NB4 (cell line): ENCODE measurements around the gene CHAT.

Source experiments
- DNase-seq: peaks from one replicate; pipeline ENCODE4 v3.0.0; 2010; ENCODE audit warnings: low read depth
- H3K4me3 ChIP-seq: one replicate; pipeline ENCODE4 v1.5.1; 2011; ENCODE audit warnings: mild to moderate bottlenecking, low read depth, low read length, moderate library complexity
- MYC ChIP-seq: IDR thresholded peaks from 2 replicates; pipeline ENCODE4 v1.6.1; 2011; ENCODE audit warnings: low read depth, low read length
- POLR2A ChIP-seq: IDR thresholded peaks from 2 replicates; pipeline ENCODE4 v1.6.1; 2011; ENCODE audit warnings: mild to moderate bottlenecking; ENCODE audit not compliant: insufficient read length; ENCODE audit errors: extremely low read depth
- TF ChIP-seq, protein P1 (sequence below): IDR thresholded peaks from one replicate; pipeline ENCODE4 v1.5.1; 2012; ENCODE audit warnings: low read depth, low read length
- TF ChIP-seq, protein P2 (sequence below): IDR thresholded peaks from 2 replicates; pipeline ENCODE4 v1.6.1; 2011; ENCODE audit warnings: low read depth, low read length

Gene CHAT

DNA sequence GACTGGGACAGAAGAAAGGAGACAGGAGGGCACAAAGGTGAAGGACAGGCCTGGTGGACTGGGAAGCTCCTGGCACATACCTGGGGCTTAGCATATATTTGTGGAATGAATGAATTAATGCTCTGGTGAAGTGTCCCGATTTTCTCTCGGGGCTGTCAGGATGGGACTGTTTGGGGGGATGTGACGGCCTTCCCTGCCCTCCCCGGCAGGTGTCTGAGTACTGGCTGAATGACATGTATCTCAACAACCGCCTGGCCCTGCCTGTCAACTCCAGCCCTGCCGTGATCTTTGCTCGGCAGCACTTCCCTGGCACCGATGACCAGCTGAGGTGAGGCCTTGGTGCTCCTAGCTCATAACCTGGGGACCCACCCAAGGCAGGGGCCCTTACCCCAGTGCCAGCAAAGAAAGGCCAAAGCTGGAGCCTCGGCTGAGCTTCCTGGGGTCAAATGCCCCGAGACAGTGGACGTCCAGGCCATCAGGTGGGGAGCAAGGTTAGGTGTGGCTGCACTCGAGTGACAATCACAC, 6.5 kb downstream of the CHAT start:
- H3K4me3 ChIP-seq: no peak overlapping the region
- TF ChIP-seq, protein P1, sequence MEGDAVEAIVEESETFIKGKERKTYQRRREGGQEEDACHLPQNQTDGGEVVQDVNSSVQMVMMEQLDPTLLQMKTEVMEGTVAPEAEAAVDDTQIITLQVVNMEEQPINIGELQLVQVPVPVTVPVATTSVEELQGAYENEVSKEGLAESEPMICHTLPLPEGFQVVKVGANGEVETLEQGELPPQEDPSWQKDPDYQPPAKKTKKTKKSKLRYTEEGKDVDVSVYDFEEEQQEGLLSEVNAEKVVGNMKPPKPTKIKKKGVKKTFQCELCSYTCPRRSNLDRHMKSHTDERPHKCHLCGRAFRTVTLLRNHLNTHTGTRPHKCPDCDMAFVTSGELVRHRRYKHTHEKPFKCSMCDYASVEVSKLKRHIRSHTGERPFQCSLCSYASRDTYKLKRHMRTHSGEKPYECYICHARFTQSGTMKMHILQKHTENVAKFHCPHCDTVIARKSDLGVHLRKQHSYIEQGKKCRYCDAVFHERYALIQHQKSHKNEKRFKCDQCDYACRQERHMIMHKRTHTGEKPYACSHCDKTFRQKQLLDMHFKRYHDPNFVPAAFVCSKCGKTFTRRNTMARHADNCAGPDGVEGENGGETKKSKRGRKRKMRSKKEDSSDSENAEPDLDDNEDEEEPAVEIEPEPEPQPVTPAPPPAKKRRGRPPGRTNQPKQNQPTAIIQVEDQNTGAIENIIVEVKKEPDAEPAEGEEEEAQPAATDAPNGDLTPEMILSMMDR: no peak
- DNase-seq: no peak

DNA sequence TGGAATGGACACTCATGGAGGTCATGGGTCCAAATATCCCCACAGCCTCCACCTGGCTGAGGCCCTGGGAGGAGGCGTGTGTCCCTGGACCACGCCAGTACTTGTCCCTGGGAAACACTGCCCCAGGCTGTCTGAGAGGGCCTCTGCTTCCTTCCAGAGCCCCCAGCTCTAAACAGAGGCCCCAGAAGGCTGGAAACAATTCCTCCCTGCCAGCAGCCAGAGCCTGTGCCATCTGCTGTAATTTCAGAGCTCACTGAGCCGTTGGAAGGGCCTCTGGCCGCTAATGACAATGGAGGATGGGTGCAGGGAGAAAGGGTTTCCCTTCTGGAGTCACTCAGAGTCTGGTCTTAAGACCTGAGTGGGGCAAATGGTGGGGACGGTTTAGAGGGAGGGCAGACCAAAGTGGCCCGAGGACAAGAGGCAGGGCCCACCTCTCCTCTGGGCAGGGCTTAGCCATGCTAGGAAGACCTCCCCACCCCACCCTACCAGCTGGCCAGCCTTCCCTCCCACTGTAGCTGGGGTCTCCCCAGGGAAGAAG, 7.1 kb downstream of the CHAT start:
- no peak for DNase-seq
- H3K4me3 ChIP-seq: no peak overlapping the region
- TF ChIP-seq, protein P1: no peak
- TF ChIP-seq, protein P2, sequence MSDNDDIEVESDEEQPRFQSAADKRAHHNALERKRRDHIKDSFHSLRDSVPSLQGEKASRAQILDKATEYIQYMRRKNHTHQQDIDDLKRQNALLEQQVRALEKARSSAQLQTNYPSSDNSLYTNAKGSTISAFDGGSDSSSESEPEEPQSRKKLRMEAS: no peak
- TF ChIP-seq POLR2A (no peak), MYC (no peak)

DNA sequence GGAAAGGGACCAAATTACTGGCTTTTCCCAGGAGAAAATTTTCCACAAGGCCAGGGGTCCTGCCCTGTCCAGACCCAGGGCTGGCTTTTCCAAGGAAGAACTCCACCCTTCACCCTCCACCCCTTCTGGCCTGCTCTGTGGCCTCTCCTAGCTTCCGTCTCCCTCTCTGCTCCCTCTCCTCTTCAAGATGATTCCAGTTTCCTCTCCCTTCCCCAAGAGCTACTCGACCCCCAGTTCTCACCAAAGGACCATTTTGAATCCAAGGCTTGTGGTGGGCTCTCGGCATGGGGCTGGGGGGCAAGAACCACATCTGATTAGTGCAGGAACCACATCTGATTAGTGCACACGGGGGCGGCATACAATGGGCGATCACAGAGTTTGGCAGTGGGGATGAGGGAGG, 7.7 kb downstream of the CHAT start:
- H3K4me3 ChIP-seq: no peak overlapping the region
- no peak for DNase-seq
- TF ChIP-seq, protein P1: no peak
- TF ChIP-seq, protein P2: no peak

DNA sequence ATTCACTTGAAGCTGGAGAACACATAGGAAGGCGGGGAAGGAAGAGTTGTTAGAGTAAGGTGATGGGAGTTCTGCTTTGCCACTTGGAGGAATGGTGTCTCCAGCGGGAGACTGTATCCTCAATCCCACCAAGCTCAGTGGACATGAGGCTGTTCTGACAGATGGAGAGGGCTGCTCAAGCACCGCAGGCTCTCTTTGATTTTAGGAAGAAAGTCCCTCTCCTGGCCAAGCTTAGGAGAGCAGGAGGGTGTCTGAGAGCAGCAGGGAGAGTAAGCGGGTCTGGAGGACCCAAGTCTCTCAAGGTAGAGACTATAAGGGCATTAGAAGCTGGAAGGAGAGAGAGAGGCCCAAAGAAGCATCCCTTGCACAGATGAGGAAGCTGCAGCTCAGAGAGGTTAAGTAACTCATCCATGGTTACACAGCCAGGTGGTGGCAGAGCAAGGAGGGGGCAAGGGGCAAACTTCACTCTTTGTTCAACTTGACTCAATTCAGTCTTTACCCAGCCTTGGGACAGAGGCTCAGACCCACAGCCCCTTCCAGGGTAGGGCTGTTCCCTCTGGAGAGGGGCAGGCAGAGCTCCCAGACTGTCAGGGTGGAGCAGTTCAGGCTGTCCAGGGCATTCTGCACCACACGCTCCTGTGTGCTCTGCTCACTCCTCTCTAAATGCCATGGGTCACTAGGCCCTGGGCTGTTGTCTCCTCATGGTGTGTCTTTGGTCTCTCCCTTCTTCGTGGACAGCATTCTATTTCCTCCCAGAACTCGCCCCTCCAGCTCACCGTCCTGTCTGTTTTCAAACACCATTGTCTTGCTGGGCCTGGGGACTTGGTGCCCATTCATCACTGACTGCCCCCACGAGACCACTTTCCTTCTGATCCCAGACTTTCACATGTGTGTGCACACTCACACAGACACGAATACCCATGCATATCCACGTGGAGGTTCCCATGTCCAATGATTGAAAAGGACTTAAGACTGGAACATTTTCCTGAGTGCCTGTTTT, 8.9 kb downstream of the CHAT start:
- no peak overlapping the region for H3K4me3 ChIP-seq
- no peak for DNase-seq
- TF ChIP-seq POLR2A (no peak), MYC (no peak)
- TF ChIP-seq, protein P1: no peak

DNA sequence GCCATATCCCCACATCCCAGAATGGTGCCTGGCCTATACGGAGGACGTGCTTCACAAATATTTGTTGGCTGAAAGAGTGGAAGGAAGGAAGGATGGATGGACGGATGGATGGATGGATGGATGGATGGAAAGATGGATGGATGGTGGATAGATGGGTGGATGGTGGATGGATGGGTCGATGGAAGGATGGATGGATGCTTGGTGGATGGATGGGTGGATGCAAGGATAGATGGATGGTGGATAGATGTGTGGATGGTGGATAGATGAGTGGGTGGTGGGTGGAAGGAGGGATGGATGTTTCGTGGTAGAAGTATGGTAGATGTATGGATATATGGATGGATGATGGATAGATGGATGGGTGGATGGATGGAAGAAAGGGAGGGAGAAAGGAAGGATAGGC, 10.8 kb downstream of the CHAT start:
- TF ChIP-seq POLR2A (no peak), MYC (no peak)
- TF ChIP-seq, protein P2: no peak
- TF ChIP-seq, protein P1: no peak
- DNase-seq: no peak
- H3K4me3 ChIP-seq: no peak overlapping the region
